MM.1S (cell line): Measurements from ENCODE around the gene GLUL.

Experiments
- DNase-seq: peaks from one replicate; pipeline ENCODE4 v3.0.0-alpha.2; 2015
- H2AFZ ChIP-seq: fragments of 300-600 bp; sonication (generic); 2 replicates; pipeline ENCODE4 v1.6.0; 2016; ENCODE audit warnings: antibody characterized with exemption, low read length
- H3F3A ChIP-seq: fragments of 300-600 bp; sonication (generic); 2 replicates; pipeline ENCODE4 v1.6.1; 2016; ENCODE audit warnings: mild to moderate bottlenecking, antibody characterized with exemption, low read length, moderate library complexity, mixed read lengths; ENCODE audit not compliant: insufficient read depth
- H3K27ac ChIP-seq: fragments of 300-600 bp; sonication (generic); 2 replicates; pipeline ENCODE4 v1.5.1; 2016; ENCODE audit warnings: mild to moderate bottlenecking, low read length
- H3K27me3 ChIP-seq: fragments of 300-600 bp; sonication (generic); replicated peaks from 2 replicates; pipeline ENCODE4 v1.6.0; 2016; ENCODE audit warnings: low read length; ENCODE audit not compliant: insufficient read depth
- H3K36me3 ChIP-seq: fragments of 300-600 bp; sonication (generic); replicated peaks from 2 replicates; pipeline ENCODE4 v1.6.1; 2016; ENCODE audit warnings: mild to moderate bottlenecking, low read length, mixed read lengths; ENCODE audit not compliant: insufficient read depth
- H3K4me1 ChIP-seq: fragments of 300-600 bp; sonication (generic); 2 replicates; pipeline ENCODE4 v1.6.1; 2016; ENCODE audit warnings: low read length, mixed read lengths
- H3K4me2 ChIP-seq: fragments of 300-600 bp; sonication (generic); 2 replicates; pipeline ENCODE4 v1.6.0; 2016; ENCODE audit warnings: low read depth, low read length
- H3K4me3 ChIP-seq: fragments of 300-600 bp; sonication (generic); 2 replicates; pipeline ENCODE4 v1.5.1; 2016; ENCODE audit warnings: low read length, mixed read lengths
- H3K79me2 ChIP-seq: fragments of 300-600 bp; sonication (generic); 2 replicates; pipeline ENCODE4 v1.6.1; 2016; ENCODE audit warnings: mixed run types, low read length, mixed read lengths
- H3K9ac ChIP-seq: fragments of 300-600 bp; sonication (generic); 2 replicates; pipeline ENCODE4 v1.6.1; 2016; ENCODE audit warnings: low read length, mixed read lengths
- H3K9me2 ChIP-seq: fragments of 300-600 bp; sonication (generic); replicated peaks from 2 replicates; pipeline ENCODE4 v1.6.1; 2016; ENCODE audit warnings: mild to moderate bottlenecking, low read length, mixed read lengths; ENCODE audit not compliant: insufficient read depth
- H3K9me3 ChIP-seq: fragments of 300-600 bp; sonication (generic); replicated peaks from 2 replicates; pipeline ENCODE4 v1.6.1; 2016; ENCODE audit warnings: mild to moderate bottlenecking, low read length, mixed read lengths; ENCODE audit not compliant: insufficient read depth
- H4K20me1 ChIP-seq: fragments of 300-600 bp; sonication (generic); 2 replicates; pipeline ENCODE4 v1.6.1; 2016; ENCODE audit warnings: mild to moderate bottlenecking, low read length, moderate library complexity, mixed read lengths; ENCODE audit not compliant: insufficient read depth
- EZH2 ChIP-seq: fragments of 300-600 bp; sonication (generic); optimal IDR thresholded peaks from 2 replicates; pipeline ENCODE3; 2017; ENCODE audit warnings: low read depth, mild to moderate bottlenecking, antibody characterized with exemption, low read length, mixed read lengths
- EZH2phosphoT487 ChIP-seq: fragments of 300-600 bp; sonication (generic); IDR thresholded peaks from 2 replicates; pipeline ENCODE4 v1.6.1; 2018; ENCODE audit warnings: antibody characterized with exemption, low read length
- TF ChIP-seq, protein P1 (sequence below): fragments of 300-600 bp; sonication (generic); IDR thresholded peaks from 2 replicates; pipeline ENCODE4 v1.5.1; 2016; ENCODE audit warnings: antibody characterized with exemption, low read length, mixed read lengths

Gene GLUL

DNA sequence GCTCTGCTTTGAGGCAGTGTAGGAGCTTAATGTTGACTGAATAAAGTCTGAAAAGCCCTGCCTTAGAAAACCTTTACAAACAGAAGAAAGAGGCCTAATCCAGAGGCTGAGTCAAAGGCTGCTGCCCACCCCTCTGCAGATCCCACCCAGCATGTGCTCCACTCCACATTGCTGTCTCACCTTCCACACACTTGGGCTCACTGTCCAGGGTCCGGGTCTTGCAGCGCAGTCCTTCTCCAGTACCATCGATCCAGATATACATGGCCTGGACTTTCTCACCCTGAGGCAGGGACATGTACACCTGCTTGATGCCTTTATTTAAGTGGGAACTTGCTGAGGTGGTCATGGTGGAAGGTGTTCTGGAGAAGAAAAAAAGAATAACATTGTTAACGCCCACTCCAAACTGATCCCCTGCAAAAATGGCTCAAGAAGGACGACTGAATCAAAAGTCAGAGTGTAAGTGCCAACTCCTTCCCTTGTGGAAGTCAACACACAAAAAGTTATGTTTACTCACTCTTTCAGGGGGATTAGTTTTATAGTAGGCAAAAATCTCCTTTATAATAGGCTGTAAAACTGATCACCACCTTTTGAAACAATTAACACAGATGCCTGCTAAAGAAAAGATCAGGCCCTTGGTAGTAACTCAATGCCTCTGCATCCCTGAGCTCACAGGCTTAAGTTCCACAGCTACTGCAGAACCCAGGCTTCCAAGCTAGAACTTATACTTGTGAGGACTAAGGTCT is 3.0 kb downstream of the GLUL start:
- Histone ChIP-seq H3K36me3 (peaks cover 28% of the 10 kb centered on the region), H3K9me3 (no peaks in the 10 kb centered on the region), H3K4me3 (no peak overlapping the region), H3K27me3 (no peaks in the 10 kb centered on the region), H3K9ac (no peak overlapping the region), H3K4me2 (no peak overlapping the region), H3F3A (peaks cover 7% of the 10 kb centered on the region; the same call in 1 of the 2 replicates), H3K9me2 (no peaks in the 10 kb centered on the region), H3K27ac (no peak overlapping the region), H4K20me1 (no peaks in the 10 kb centered on the region), H2AFZ (no peak overlapping the region), H3K4me1 (peaks cover 5% of the 10 kb centered on the region; the same call in 1 of the 2 replicates), H3K79me2 (peaks cover 25% of the 10 kb centered on the region)
- no peak for DNase-seq
- TF ChIP-seq EZH2phosphoT487 (no peak), EZH2 (no peak)
- TF ChIP-seq, protein P1, sequence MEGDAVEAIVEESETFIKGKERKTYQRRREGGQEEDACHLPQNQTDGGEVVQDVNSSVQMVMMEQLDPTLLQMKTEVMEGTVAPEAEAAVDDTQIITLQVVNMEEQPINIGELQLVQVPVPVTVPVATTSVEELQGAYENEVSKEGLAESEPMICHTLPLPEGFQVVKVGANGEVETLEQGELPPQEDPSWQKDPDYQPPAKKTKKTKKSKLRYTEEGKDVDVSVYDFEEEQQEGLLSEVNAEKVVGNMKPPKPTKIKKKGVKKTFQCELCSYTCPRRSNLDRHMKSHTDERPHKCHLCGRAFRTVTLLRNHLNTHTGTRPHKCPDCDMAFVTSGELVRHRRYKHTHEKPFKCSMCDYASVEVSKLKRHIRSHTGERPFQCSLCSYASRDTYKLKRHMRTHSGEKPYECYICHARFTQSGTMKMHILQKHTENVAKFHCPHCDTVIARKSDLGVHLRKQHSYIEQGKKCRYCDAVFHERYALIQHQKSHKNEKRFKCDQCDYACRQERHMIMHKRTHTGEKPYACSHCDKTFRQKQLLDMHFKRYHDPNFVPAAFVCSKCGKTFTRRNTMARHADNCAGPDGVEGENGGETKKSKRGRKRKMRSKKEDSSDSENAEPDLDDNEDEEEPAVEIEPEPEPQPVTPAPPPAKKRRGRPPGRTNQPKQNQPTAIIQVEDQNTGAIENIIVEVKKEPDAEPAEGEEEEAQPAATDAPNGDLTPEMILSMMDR: no peak

DNA sequence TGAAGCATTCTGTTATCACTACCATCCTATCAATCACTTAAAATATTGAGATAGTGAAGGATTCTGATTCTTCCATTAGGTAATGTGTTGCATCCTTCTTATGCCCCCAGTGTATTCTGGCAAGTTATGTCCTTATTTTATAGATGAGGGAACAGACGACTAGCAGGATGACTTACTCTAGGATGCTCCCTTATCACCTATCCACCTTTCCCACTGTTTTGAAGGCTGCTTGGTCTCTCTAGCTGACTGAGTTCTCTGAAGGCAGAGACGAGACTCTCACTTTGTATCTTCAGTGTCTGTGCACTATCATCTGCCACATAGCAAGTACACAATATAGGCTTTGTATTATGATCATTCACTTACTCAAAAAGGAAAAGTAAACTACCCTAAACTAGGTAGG is 4.0 kb downstream of the GLUL start:
- Histone ChIP-seq H2AFZ (no peak overlapping the region), H3K9me2 (no peaks in the 10 kb centered on the region), H3K36me3 (peaks cover 28% of the 10 kb centered on the region), H3K4me3 (no peak overlapping the region), H3K79me2 (peaks cover 25% of the 10 kb centered on the region), H3K27me3 (no peaks in the 10 kb centered on the region), H3K9ac (no peak overlapping the region), H3F3A (no peaks in the 10 kb centered on the region), H3K4me2 (no peak overlapping the region), H4K20me1 (no peaks in the 10 kb centered on the region), H3K27ac (no peak overlapping the region), H3K9me3 (no peaks in the 10 kb centered on the region), H3K4me1 (peaks cover 5% of the 10 kb centered on the region; the same call in 1 of the 2 replicates)
- no peak for TF ChIP-seq EZH2phosphoT487
- TF ChIP-seq, protein P1: no peak
- no peak for TF ChIP-seq EZH2
- no peak for DNase-seq

DNA sequence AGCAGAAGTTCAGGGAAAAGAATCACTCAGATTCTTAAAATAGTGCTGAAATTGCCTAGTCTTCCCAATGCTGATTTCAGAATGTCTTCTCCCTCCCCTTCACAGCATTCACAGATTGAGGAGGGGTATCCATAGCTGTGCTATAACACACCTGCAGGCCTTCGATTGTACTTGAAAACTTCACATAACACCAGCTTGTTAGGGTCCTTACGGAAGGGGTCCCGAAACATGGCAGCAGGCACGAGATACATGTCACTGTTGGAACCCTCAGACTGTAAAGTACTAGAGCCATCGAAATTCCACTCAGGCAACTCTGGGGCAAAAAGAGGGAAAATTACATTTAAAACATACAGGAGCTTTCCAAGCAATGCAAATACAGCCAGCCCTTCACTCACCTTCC is 4.6 kb downstream of the GLUL start:
- Histone ChIP-seq H3K4me2 (no peak overlapping the region), H2AFZ (no peak overlapping the region), H3K27me3 (no peaks in the 10 kb centered on the region), H3K36me3 (peaks cover 28% of the 10 kb centered on the region), H3K4me3 (no peak overlapping the region), H4K20me1 (no peaks in the 10 kb centered on the region), H3K9ac (no peak overlapping the region), H3K9me3 (no peaks in the 10 kb centered on the region), H3K27ac (no peak overlapping the region), H3F3A (no peaks in the 10 kb centered on the region), H3K4me1 (peaks cover 5% of the 10 kb centered on the region; the same call in 1 of the 2 replicates), H3K79me2 (peaks cover 25% of the 10 kb centered on the region), H3K9me2 (no peaks in the 10 kb centered on the region)
- TF ChIP-seq EZH2: no peak
- TF ChIP-seq, protein P1: no peak
- no peak for DNase-seq
